ENCODE data around the gene MAGEF1. TPM values are rescaled to one million over a fixed set of nuclear protein-coding genes. Genes with fewer than 3 reads are reported as not detected.

The MAGEF1 gene
- polyA plus RNA-seq, 1 donor, result 78.9 TPM

- no peak for DNase-seq
These were observed 38.6 kb downstream of the MAGEF1 start for GRCh38 chr3:184672977-184673870.

- no peak for DNase-seq
These were observed 39.5 kb downstream of the MAGEF1 start for GRCh38 chr3:184672335-184672734.

GRCh38 chr3:184670091-184670602 is 41.7 kb downstream of the MAGEF1 start:
- no peak for DNase-seq

GRCh38 chr3:184669578-184669977 is 42.3 kb downstream of the MAGEF1 start:
- no peak for DNase-seq

GRCh38 chr3:184666442-184666841 is 45.4 kb downstream of the MAGEF1 start:
- no peak for DNase-seq

GRCh38 chr3:184665101-184665500 is 46.8 kb downstream of the MAGEF1 start:
- no peak for DNase-seq

- no peak for DNase-seq
These were observed 48.1 kb downstream of the MAGEF1 start for GRCh38 chr3:184663756-184664155.

- DNase-seq, result no peak
These were observed 48.5 kb downstream of the MAGEF1 start for GRCh38 chr3:184663356-184663755.

- no peak for DNase-seq
These were observed 49.7 kb downstream of the MAGEF1 start for GRCh38 chr3:184662187-184662586.

- DNase-seq, result no peak
These were observed 50.9 kb downstream of the MAGEF1 start for GRCh38 chr3:184660931-184661330.

Other genes with a start within 250 kb of the MAGEF1 start
- gene EPHB3, start 150.3 kb downstream of the MAGEF1 start, polyA plus RNA-seq (ENCODE audit: insufficient read length), result 27.6 TPM
- gene VPS8, start 100.1 kb upstream of the MAGEF1 start, polyA plus RNA-seq (ENCODE audit: insufficient read length), result 59.4 TPM